ENCODE results near the gene MZB1. TPM values are rescaled to one million over a fixed set of nuclear protein-coding genes. Genes with fewer than 3 reads are reported as not detected.

Gene MZB1
- total RNA-seq, 4 donors from 2014 or later, result 1.3 to 5.6 TPM; not detected in 2

GRCh38 chr5:139384591-139385051, 5.1 kb downstream of the MZB1 start:
- Histone ChIP-seq H3K4me3 (peak overlapping the region in 1 of 2 donors; percentile 22), H3K27ac (peak overlapping the region; percentile 54 to 68)
- DNase-seq, result no peak

GRCh38 chr5:139383993-139384590, 5.6 kb downstream of the MZB1 start:
- DNase-seq, result no peak
- TF ChIP-seq POLR2A (IDR thresholded peaks at IDR 0.05) (no peak), CTCF (IDR thresholded peaks at IDR 0.05) (no peak)
- H3K4me3 ChIP-seq, result no peak overlapping the region
- intact Hi-C loops (cut with DNase I; ENCODE audit: low total_unique reads), result no loop called here
- H3K9me3 ChIP-seq, result no peaks in the 10 kb centered on the region
- H3K36me3 ChIP-seq, result no peaks in the 10 kb centered on the region
- H3K4me1 ChIP-seq, result no peaks in the 10 kb centered on the region
- no peak overlapping the region for H3K27ac ChIP-seq
- no peaks in the 10 kb centered on the region for H3K27me3 ChIP-seq

More at GRCh38 chr5:139384591-139385051, 5.1 kb downstream of the MZB1 start:
- H3K4me1 ChIP-seq, result no peaks in the 10 kb centered on the region
- H3K9me3 ChIP-seq, result no peaks in the 10 kb centered on the region
- intact Hi-C loops (cut with DNase I; ENCODE audit: low total_unique reads), result no loop called here
- H3K36me3 ChIP-seq, result no peaks in the 10 kb centered on the region
- no peaks in the 10 kb centered on the region for H3K27me3 ChIP-seq
- no peak for TF ChIP-seq POLR2A (IDR thresholded peaks at IDR 0.05)
- TF ChIP-seq CTCF (IDR thresholded peaks at IDR 0.05), result no peak

- Histone ChIP-seq H3K9me3 (no peaks in the 10 kb centered on the region), H3K27me3 (no peaks in the 10 kb centered on the region), H3K4me1 (no peaks in the 10 kb centered on the region), H3K4me3 (no peak within 1 kb of the TSS), H3K36me3 (no peaks in the 10 kb centered on the region), H3K27ac (no peak within 1 kb of the TSS)
- peak in 1 of 2 donors; percentile 3 for DNase-seq
- no peak for TF ChIP-seq CTCF (IDR thresholded peaks at IDR 0.05)
- no peak for TF ChIP-seq POLR2A (IDR thresholded peaks at IDR 0.05)
- intact Hi-C loops (cut with DNase I; ENCODE audit: low total_unique reads), result no loop called here
Measured at GRCh38 chr5:139383275-139383992, 6.3 kb downstream of the MZB1 start, which contains the start of gene SLC23A1. TSS of gene SLC23A1 (minus strand) at chr5:139383297. CDS start at chr5:139383253, 44 bp downstream.

- peak in 1 of 2 donors; percentile 6 for DNase-seq
- H3K27me3 ChIP-seq, result no peaks in the 10 kb centered on the region
- intact Hi-C loops (cut with DNase I; ENCODE audit: low total_unique reads), result no loop called here
- H3K4me3 ChIP-seq, result no peak overlapping the region
- TF ChIP-seq POLR2A (IDR thresholded peaks at IDR 0.05) (no peak), CTCF (IDR thresholded peaks at IDR 0.05) (no peak)
- no peaks in the 10 kb centered on the region for H3K36me3 ChIP-seq
- H3K9me3 ChIP-seq, result no peaks in the 10 kb centered on the region
- H3K4me1 ChIP-seq, result no peaks in the 10 kb centered on the region
- no peak overlapping the region for H3K27ac ChIP-seq
Measured at GRCh38 chr5:139382807-139383206, 6.9 kb downstream of the MZB1 start.
